Stimulated activated CD8-positive, alpha-beta memory T cell treated with anti-CD3 and anti-CD28 coated beads, Interleukin-12 subunit alpha, Interleukin-12 subunit beta, amount 100 ng/mL, for 4 hours (primary cell): ENCODE measurements around the gene EXT2.

Experiments
- DNase-seq: peaks from one replicate; pipeline ENCODE4 v3.0.0-alpha.2; 2020; ENCODE audit warnings: low read depth

The EXT2 gene

DNA sequence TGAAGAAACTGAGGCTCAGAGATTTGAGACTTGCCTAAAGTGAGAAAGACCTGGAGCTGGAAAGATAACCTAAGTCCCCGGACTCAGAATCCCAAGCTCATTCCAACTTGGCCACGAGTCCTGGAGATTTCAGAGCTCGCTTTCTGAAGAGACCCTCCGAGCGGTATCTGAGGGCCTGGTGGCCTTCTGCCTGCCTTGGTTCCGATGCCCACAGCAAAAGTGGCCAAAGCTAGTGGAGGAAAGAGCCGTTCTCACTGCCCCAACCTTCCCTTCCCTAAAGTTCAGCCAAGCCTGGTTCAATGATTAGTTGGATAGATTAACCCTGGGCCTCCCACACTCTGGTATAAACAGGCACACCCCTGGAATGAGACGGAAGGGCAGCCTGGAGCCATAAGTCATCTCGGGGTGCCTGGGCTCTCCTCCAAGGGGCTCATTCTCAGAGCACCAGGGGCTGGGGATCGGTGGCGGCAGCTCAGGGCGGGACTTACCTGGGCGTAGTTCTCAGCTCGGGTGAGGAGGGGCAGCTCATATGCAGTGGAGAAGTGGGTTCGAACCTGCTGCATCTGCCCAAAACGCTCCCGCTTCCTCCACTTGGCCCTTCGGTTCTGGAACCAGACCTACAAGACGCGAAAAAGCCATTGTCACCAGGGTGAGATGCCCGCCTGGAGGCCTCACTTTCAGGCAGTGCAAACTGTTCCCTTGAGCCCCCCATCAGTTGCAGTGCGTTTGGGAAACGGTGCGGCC is 171.7 kb downstream of the EXT2 start:
- no peak for DNase-seq

DNA sequence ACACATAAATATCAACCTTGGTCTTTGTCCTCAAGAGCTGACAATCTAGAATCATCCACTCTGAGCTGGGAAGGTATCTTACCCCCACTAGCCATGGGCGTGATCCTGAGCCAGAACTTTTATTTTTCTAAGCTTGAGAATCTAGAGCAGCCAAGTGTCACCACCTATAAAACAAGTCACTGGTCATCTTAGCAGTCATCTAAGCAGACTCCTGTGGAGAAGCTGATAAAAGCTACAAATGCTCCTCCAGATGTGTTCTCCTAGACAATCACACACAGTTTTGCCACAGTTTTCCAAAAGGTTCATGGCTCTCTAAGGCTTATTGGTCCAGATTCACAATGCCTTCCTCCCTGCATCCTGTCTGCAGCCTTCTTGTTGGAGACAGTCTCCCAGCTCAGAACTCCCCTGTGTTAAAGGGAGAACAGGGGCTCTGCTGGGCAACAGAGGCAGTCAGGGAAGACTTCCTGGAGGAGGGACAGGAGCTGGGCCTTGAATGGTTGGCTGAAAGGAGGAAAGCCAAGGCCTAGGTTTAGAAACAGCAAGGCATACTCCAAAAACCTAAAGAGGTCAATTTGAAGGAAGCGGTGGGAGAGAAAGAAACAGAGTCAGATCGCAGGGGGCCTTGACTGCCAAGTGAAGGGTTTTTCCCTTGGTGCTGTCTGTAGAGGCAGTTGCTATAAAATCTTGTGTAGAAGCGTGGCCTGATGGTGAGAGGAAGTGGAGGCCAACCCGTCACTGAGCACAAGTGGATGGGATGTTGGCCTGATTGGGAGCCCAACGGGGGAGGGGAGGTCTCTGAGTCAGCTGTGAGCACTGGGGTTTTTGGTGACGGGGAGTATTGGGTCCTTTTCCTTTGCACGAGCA is 172.5 kb downstream of the EXT2 start:
- DNase-seq: no peak

DNA sequence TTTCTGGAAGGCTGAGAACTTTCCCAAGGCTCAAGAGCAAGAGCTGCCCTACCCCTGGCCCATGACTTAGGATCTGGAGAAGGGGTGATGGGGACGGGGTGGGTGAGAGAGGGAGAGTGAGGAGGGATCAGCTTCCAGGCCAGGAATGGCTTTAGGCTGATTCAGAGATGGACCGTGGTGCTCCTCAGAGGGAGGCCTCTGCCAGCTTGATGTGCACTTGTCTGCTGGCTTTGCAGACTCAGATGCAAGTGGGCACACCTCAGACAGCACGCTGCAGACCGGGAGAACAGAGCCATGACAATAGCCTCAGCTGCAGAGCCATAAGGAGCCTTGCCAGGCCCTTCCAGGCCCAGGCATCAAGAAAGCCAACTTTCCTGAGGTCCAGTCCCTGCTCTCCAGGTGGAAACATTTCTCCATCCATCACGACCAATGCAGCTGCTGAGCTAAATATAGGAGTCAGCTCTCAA is 173.2 kb downstream of the EXT2 start:
- no peak for DNase-seq

DNA sequence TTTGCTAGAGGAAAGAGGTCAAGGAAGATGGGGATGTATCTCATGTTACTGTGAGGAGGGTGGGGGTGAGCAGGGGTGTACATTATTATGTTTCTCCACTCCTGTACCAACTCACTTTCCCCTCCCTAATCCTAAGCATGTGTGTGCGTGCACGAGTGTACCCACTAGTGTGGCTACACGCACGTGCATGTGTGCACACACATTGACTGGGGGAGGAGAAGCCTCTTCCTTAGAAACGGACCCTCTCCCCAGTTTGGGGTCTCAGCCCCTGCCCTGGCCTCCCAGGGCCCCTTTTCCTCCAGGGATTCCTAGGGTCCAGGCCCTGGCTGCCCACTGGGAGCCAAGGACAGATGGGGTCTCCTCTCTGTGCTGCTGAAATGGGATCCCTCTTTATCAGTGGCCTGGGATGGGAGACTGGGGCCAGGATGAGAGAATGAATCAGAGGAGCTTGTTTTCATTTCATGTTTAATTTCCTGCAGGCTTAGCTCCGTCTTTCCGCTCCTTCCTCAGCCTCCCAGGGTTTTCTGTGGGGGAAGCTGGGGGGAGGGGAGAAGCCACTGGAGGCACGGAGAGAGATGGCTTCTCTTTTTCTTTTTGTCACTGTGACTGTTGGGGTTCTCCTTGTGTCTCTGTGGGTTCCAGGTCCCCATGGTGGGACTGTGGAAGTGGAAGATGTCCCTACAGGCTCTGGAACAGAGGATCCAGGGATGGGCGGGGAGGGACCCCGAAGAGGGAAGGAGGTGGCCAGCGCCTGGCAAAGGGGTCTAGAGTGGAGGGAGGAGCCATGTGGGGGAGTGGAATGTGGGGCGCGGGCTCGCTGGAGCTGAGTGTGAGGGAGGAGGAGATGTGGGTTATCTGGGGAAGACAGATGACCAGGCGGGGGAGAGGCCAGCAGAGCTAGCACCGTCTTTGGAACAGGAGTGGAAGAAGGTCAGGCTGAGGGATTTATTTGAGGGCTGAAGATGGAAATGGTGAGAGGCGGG is 174.2 kb downstream of the EXT2 start:
- no peak for DNase-seq

DNA sequence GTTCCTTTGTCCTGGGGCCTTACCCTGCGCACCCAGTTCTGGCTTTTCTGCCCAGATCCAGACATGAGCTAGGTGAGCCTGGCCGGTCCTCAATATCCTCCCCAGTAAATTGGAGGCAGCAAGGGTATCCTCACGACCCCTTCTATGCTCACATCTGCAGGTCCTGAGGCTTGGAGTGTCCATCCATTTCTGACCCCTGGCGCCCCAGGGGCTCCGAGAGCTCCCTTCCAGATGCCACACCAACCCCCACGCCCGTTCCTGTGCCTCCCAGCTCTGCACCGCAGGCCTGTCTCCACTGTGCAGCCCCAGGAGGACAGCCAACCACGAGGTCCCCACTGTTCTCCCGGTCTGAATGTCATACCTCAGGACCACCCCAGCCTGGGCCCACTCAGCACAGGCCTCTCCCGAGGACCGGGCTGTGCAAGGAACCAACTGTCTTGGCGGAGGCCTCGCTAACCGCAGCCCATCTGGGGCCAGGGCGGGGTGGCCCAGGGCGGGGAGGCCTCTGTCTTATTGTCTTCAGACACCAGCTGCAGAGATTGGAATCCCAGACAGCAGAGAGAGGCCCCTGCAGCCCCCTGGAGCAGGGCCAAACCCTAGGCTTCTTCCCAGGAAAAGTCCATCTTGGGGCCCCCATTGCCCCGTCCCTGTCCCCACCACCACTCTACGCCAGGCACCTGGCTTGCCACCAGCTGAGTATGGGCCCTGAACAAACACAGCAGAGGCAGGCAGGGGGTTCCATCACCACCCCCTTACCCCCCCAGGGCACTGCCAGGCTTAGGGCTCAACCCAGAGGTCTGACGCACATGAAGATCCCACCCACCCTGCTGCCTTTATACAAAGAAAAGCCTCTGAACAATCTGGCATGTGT is 175.2 kb downstream of the EXT2 start:
- DNase-seq: no peak

DNA sequence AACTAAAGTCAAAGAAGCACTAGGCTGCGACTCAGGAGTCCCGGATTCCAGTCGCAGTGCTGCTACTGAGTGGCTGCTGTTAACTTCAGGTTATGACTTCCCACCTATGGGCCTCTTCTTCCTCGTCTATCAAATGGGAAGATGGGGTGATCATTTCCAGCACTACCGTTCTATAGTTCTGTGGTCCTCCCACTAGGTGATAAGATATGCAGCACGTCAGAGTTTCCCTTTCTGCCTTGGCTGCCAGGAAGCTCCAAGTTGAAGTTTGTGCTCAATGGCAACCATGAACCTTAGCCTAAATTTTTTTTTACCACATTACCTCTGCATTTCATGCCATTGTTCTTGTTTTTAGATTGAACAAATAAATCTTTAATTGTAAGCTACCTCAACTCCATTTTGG is 175.8 kb downstream of the EXT2 start:
- DNase-seq: no peak

DNA sequence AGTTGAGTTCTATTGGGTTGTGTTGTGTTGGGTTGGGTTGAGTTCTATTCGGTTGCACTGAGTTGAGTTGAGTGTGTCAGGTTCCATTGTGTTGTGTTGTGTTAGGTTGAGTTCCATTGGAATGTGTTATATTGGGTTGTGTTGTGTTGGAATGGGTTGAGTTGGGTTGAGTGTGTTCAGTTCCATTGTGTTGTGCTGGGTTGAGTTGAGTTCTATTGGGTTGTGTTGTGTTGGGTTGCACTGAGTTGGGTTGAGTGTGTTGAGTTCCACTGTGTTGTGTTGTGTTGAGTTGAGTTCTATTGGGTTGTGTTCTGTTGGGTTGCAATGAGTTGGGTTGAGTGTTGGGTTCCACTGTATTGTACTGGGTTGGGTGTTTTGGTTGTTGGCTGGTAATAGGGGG is 178.9 kb downstream of the EXT2 start:
- DNase-seq: no peak

DNA sequence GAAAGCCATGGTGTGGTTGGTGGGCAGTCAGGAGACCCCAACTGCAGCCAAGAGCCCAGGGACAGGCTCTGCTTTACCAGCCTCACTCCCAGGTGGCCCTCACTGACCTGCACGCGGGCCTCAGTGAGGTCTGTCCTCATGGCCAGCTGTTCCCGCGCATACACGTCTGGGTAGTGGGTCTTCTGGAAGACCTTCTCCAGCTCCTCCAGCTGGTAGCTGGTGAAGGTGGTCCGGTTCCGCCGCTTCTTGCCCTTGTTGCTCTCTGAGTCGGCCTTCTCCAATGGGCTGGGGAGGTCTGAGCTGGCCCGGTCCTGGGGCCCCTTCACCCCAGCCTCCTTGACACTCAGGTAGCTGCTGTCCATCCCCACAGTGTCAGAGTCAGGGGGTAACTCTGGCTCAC is 179.8 kb downstream of the EXT2 start:
- no peak for DNase-seq

DNA sequence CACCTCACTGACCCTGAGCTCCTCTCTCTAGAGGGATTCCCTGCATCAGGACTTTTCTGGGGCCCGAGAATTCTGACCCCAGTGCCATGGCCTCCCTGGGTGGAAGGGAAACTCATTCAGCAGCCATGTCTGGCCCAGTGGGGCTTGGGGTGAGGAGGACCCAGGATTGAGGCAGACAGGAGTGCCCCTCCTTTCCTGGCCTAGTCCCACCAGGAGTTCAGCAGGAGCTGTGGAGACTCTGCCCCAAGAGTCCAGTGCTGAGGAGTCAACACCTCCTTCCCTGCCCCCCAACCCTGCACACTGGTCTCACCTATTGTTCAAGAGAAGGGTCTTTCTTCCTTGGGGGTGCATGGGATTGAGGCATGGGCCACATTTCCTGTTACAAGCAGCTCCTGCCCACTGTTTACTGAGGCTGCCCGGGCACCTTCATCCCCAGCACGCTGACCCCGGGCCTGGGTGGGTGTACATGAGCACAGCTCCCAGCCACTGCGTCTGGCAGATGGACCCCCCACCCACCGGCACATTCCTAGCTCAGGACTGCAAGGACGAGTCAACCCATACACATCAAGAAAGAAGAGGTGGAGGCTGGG is 180.6 kb downstream of the EXT2 start:
- no peak for DNase-seq

DNA sequence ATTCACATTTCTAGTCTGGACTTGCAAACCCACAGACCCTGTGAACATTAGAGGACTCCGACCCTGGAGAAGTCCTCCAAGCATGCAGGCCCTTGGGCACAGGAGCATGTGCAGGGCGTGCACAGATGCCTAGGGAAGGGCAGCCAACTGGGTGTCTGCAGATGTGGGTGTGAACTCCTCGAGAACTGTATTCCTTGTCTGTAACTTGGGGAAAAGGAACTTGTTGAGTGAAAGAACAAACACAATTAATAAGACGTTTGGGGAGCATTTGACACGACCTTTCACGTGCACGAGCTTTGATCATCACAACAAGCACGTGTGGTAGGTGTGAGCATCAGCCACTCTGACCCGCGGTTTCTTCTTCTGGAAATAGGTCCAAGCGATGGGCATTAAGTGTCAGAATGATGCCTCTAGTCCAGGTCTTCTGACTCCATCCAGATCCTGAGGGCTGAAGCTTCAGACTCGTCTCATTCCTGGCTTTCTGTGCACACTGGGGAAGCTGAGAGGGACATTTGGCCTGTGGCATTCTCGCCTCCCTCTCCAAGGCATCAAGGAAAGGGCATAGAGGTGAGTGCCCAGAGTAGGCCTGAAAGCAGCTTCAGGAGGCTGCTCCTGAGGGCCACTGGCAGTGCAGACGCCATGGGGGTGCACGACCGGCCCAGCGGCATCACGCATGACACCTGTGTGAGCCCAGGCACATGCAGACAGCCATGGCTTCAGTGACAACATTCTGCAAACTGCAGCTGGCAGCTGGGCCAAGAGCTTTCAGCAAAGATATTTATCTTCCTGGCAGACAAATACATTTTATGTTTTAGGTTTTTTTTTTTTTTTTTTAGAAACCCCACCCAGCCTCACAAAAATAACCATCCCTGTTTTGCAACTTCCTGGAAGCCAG is 182.0 kb downstream of the EXT2 start:
- DNase-seq: no peak

DNA sequence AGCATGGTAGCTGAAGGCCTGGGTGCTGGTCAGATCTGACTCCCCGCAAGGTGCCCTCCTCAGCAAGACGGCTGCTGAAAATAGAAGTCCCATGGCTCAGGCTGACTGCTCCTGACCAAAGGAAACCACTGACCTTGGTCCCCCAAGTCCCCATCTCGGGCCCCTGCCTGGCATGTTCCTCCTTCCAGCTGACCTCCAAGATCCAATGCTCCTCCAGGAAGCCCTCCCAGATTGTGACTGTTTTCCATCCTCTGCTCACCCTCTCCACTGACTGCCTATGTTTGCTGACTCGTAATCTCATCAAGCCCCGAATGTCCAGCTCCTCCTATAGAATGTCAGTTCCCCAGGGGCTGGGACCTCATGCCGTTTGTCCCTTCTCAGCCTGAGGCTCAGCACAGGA is 184.0 kb downstream of the EXT2 start:
- DNase-seq: no peak

DNA sequence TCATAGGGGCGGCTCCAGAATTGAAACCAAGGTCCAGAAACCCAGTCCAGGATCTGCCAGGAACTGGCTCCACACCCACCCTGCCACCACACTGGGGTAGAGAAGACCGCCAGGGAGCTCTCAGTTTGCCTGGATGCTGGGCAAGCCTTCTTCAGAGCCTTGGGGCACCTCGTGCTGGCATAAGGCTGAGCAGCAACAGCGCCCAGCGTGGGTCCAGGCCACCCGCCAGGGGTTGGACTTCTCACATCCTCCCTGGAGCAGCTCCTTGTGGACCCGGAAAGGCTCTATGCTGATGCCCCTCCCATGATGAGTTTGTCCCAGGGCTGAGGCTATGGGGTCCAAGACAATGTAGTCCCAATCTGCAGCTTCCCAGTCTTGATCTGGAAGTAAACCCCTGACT is 184.8 kb downstream of the EXT2 start:
- DNase-seq: no peak

DNA sequence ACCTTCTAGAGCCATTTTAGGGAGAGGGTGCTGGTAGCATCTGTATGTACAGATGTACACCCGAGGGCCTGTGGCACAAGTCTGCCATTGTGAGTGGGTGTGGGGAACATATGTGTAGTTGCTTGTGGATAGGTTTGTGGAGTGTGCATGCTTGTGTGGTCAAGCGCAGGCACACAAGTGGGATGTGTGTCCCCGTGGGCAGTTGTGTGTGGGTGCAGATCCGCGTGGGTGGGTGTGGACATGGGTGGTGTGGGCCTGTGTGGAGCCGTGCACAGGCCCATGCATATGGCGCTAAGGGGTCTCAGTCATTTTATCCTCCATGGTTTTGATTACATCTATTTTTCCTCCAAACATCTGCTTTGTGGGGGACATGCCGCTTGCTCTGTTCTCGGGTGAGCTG is 185.7 kb downstream of the EXT2 start:
- no peak for DNase-seq

DNA sequence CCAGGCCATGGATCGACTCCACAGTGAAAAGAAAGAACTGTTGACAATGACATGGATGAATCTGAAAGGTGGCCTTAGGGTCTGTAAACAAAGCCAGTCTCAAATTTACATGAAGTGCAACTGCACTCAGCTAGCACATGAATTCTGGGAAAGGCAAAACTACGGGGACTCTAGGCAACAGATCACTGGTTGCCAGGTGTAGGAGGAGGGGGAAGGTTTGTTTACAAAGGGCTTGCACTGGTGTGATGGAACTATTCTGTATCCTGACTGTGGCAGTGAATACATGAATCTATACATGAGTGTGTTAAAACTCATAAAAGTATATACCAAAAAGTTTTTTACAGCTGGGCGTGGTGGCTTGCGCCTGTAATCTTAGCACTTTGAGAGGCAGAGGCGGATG is 187.1 kb downstream of the EXT2 start:
- DNase-seq: no peak

DNA sequence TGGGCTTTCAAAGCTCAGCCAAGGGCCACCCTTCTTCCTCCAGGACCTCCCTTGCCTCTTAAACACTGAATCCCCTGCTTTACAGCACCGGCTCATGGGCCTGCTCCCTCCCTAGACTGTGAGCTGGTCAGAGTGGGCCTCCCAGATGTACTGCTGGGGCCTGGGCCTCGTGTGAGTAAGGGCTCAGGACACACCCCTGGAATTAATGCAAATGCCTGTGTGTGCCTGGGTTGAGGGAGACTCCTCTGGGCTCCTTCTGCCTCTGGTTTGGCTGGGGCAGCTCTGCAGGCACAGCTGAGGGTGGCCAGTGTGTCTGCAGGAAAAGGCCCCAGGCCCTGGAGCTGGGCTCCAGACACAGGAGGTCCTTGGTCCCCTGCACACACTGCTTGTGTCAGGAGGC is 190.3 kb downstream of the EXT2 start:
- no peak for DNase-seq

DNA sequence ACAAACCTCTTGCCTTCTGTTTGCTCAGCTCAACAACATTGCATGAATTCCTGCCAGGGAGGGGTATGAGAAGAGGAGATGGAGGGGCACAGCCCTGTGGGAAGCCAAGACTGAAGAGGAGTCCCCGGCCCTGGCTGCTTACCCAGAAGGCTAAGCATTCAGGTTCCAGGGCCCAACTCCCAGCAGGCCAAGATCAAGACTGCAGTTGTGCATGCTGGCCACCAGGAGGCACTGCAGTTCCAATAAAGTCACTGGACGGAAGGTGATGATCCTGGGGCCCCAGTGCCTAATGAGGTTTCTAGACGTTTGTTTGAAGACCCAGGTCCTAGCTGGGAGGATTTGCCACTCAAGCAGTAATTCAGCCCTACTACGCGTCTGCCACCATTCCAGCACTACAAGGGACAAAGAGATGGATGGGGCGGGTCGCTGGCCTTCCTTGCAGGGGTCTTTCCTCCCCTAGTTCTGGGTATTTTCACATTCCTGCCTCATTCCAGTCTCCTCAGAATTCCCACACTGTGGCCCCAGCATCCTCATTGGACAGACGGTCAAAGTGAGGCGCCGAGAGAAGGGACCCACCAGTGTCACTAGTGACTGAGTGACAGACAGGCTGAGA is 190.9 kb downstream of the EXT2 start:
- peak; percentile 14 for DNase-seq

DNA sequence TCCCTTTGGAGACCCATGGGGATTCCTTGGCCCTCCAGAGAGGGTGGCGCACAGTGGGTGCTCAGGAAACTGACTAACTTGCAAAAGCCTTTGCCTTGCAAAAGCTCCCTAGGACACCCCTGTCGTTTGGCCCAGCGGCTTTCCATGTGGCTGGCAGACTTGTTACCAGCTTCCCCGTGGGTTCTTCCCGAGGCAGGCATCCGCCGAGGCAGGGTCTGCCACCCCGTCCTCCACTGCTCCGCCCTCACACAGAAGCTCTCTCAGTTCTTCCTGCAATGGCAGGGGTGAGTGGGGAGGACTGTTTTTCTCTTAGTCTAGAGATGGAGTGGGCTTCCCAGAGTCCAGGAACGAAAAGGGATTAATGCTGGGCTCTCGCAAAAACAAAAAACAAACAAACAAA is 191.4 kb downstream of the EXT2 start:
- no peak for DNase-seq

DNA sequence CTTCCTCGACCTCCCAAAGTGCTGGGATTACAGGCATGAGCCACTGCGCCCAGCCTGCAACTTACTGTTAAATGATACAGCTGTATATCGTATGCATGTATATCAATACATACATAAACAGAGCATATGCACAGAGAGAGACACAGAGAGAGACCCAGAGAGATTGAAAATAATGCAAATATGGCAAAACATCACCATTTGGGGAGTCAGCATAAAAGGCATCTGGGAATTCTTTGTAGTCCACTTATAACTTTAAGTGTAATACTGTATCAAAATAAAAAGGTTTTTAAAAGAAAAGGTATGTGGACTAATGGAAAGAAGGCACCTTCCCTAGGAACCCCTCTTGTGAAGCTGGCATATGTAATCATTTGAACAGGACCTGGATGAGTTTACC is 192.7 kb downstream of the EXT2 start:
- DNase-seq: no peak

DNA sequence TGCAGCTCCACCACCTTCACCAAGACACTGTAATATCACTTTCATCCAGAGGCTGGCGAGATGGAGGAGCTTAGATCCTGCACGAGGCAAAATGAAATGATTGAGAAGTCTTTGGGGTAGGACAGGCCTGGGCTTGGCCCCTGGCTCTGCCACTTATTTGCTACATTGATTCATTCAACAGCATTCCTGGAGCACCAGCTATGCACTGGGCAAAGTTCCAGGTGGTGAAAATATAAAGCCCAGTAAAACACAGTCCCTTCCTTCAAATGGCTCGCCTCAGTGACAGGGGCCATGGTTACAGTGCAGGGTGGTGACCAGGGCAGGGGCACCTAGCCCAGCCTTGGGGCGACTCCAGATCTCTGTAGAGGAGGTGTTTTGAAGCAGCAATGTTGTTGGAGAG is 194.7 kb downstream of the EXT2 start:
- no peak for DNase-seq
